Measurements from ENCODE around the gene SLC25A11. TPM values are rescaled to one million over a fixed set of nuclear protein-coding genes. Genes with fewer than 3 reads are reported as not detected.
"Not testable (repeated sequence)": the region's sequence is repeated elsewhere in the genome, so short reads cannot be mapped to it uniquely, and the experiment has no call there.

The SLC25A11 gene
- total RNA-seq, 1 donor from 2014 or later: 52.1 TPM

- DNase-seq (ENCODE audit: extremely low read depth, low read depth, low spot score): not testable (repeated sequence)
Observed at GRCh38 chr17:4926577-4927335, 13.1 kb downstream of the SLC25A11 start.

GRCh38 chr17:4921320-4921719 is 18.5 kb downstream of the SLC25A11 start:
- no peak for DNase-seq (ENCODE audit: extremely low read depth, low read depth, low spot score)

- no peak for DNase-seq (ENCODE audit: extremely low read depth, low read depth, low spot score)
Observed at GRCh38 chr17:4920351-4921048, 19.3 kb downstream of the SLC25A11 start.

- no peak for DNase-seq (ENCODE audit: extremely low read depth, low read depth, low spot score)
Observed at GRCh38 chr17:4919511-4920047, 20.3 kb downstream of the SLC25A11 start.

GRCh38 chr17:4914551-4914950 is 25.3 kb downstream of the SLC25A11 start:
- DNase-seq (ENCODE audit: extremely low read depth, low read depth, low spot score): not testable (repeated sequence)

GRCh38 chr17:4913994-4914393 is 25.9 kb downstream of the SLC25A11 start:
- no peak for DNase-seq (ENCODE audit: extremely low read depth, low read depth, low spot score)

GRCh38 chr17:4908711-4909496 is 30.9 kb downstream of the SLC25A11 start:
- DNase-seq (ENCODE audit: extremely low read depth, low read depth, low spot score): no peak

- DNase-seq (ENCODE audit: extremely low read depth, low read depth, low spot score): no peak
Observed at GRCh38 chr17:4908301-4908700, 31.5 kb downstream of the SLC25A11 start.

GRCh38 chr17:4906642-4907041 is 33.2 kb downstream of the SLC25A11 start:
- not testable (repeated sequence) for DNase-seq (ENCODE audit: extremely low read depth, low read depth, low spot score)

GRCh38 chr17:4903051-4903818 is 36.6 kb downstream of the SLC25A11 start, which contains the start of gene CHRNE:
Gene CHRNE (minus strand): TSS chr17:4903098. CDS start chr17:4903063, 35 bp downstream.
- DNase-seq (ENCODE audit: extremely low read depth, low read depth, low spot score): no peak

GRCh38 chr17:4902540-4902939 is 37.3 kb downstream of the SLC25A11 start:
- no peak for DNase-seq (ENCODE audit: extremely low read depth, low read depth, low spot score)

GRCh38 chr17:4901648-4902344 is 38.0 kb downstream of the SLC25A11 start:
- DNase-seq (ENCODE audit: extremely low read depth, low read depth, low spot score): no peak

GRCh38 chr17:4901108-4901647 is 38.7 kb downstream of the SLC25A11 start:
- DNase-seq (ENCODE audit: extremely low read depth, low read depth, low spot score): no peak

GRCh38 chr17:4900231-4901107 is 39.4 kb downstream of the SLC25A11 start:
- no peak for DNase-seq (ENCODE audit: extremely low read depth, low read depth, low spot score)

GRCh38 chr17:4899341-4900230 is 40.3 kb downstream of the SLC25A11 start, which contains the start of gene C17orf107:
Gene C17orf107 (plus strand): TSS chr17:4899536. CDS start chr17:4899763, 227 bp downstream.
- DNase-seq (ENCODE audit: extremely low read depth, low read depth, low spot score): no peak

GRCh38 chr17:4898927-4899326 is 40.9 kb downstream of the SLC25A11 start:
- no peak for DNase-seq (ENCODE audit: extremely low read depth, low read depth, low spot score)

- no peak for DNase-seq (ENCODE audit: extremely low read depth, low read depth, low spot score)
Observed at GRCh38 chr17:4898351-4898750, 41.5 kb downstream of the SLC25A11 start.
